Breast epithelium (tissue), 3 donors: ENCODE results near the gene GPR137B.

Experiments
- CTCF ChIP-seq, 3 donors: fragments of 450-650 bp; IDR thresholded peaks; one replicate each; pipeline ENCODE4 v1.5.1; 2016 to 2017; ENCODE audit warnings: antibody characterized with exemption in 3 of 3, mild to moderate bottlenecking in 3 of 3, moderate library complexity in 3 of 3
- POLR2A ChIP-seq: fragments of 450-650 bp; IDR thresholded peaks from one replicate; pipeline ENCODE4 v1.6.1; 2016; ENCODE audit warnings: antibody characterized with exemption, mild to moderate bottlenecking, moderate library complexity

GRCh38 chr1:236151739-236152424 lies 9.5 kb downstream of the GPR137B start:
- TF ChIP-seq POLR2A (no peak), CTCF (IDR thresholded peaks at IDR 0.05) (no peak)
